ENCODE results near the gene DGCR8. TPM values are rescaled to one million over a fixed set of nuclear protein-coding genes. Genes with fewer than 3 reads are reported as not detected.

Gene DGCR8
- total RNA-seq, 2 donors from 2014 or later, result 23.7 to 47.3 TPM

DNA sequence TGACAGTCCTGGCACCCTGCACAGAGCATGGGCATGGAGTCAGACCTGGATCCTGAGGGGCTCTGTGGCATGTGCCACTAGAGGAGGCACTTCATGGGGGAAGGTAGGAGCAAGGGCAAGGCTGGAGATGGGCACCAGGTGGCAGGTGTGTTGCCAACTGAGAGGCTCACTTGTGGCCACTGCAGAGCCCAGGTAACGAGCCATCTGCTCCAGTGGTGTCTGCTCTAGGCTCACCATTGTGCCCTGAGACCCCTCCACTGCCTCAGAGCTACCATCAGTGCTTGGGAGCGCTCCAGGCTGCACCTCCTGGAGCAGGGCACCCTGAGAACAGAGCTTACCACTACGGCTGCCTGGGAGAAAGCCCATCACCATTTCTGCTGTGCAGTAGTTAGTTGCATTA is 50.3 kb downstream of the DGCR8 start:
- ATAC-seq (ENCODE audit: insufficient number of reproducible peaks, low FRiP score, low read depth) (no peak), DNase-seq (ENCODE audit: low spot score) (no peak)
- Histone ChIP-seq H3K27ac (peak overlapping the region; percentile 93 to 95), H3K4me3 (peak overlapping the region; percentile 90), H3K4me1 (ENCODE audit: control insufficient read depth in 1 of 2, low read depth in 2 of 2) (peaks cover 15 to 38% of the 10 kb centered on the region in 2 donors), H3K27me3 (replicated peaks; ENCODE audit: insufficient read depth) (no peaks in the 10 kb centered on the region), H3K36me3 (peaks cover 15% of the 10 kb centered on the region), H3K9me3 (no peaks in the 10 kb centered on the region)
- TF ChIP-seq, protein P1, sequence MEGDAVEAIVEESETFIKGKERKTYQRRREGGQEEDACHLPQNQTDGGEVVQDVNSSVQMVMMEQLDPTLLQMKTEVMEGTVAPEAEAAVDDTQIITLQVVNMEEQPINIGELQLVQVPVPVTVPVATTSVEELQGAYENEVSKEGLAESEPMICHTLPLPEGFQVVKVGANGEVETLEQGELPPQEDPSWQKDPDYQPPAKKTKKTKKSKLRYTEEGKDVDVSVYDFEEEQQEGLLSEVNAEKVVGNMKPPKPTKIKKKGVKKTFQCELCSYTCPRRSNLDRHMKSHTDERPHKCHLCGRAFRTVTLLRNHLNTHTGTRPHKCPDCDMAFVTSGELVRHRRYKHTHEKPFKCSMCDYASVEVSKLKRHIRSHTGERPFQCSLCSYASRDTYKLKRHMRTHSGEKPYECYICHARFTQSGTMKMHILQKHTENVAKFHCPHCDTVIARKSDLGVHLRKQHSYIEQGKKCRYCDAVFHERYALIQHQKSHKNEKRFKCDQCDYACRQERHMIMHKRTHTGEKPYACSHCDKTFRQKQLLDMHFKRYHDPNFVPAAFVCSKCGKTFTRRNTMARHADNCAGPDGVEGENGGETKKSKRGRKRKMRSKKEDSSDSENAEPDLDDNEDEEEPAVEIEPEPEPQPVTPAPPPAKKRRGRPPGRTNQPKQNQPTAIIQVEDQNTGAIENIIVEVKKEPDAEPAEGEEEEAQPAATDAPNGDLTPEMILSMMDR (IDR thresholded peaks at IDR 0.05), result no peak

DNA sequence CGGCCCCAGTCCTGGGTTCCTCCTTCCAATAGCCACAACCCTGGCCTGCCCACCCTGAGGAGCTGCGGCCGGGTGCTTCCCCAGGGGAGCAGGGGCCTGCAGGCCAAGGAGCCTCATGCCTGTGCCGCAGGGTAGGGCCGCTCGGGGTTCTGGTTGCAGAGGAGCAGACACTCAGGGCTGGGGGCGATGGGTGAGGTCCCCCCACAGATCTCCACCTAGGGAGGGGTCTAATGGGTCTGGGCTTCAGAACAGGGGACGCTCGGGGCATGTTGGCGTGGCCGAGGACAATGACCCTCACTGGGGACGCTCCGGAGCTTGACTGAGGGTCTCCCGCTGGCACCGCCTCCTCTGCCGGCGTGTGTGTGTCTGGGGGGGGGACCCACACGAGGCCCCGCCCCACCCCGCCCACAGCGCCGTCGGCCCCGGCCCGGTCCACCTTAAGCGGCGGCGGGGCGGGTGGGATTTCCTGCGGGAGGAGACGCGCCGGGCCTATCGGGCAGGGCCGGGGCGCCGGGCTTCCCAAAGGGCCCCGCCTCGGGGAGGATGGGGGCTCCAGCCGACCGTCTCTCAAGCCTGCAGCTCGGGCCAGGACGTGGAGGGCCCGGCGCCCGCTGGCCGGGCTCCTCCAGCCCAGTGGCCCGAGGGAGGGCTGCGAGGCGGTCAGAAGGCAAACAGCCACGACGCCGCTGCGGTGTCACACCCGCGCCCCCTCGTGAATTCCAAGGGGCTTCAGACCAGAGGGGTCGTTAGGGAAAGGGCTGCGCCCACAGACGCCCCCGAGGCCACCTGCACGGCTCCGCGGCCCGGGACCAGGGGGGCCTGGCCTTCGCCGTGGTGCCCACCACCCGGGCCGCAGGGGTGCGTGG is 50.9 kb downstream of the DGCR8 start:
- DNase-seq (ENCODE audit: low spot score) (peak; percentile 68), ATAC-seq (ENCODE audit: insufficient number of reproducible peaks, low FRiP score, low read depth) (peak; percentile 80)
- H3K36me3 ChIP-seq, result peaks cover 9% of the 10 kb centered on the region
- peak overlapping the region; percentile 90 for H3K4me3 ChIP-seq
- peak overlapping the region; percentile 93 to 95 for H3K27ac ChIP-seq
- H3K9me3 ChIP-seq, result no peaks in the 10 kb centered on the region
- no peaks in the 10 kb centered on the region for H3K27me3 ChIP-seq (replicated peaks; ENCODE audit: insufficient read depth)
- peaks cover 22 to 45% of the 10 kb centered on the region in 2 donors for H3K4me1 ChIP-seq (ENCODE audit: control insufficient read depth in 1 of 2, low read depth in 2 of 2)
- TF ChIP-seq, protein P1 (IDR thresholded peaks at IDR 0.05), result no peak

DNA sequence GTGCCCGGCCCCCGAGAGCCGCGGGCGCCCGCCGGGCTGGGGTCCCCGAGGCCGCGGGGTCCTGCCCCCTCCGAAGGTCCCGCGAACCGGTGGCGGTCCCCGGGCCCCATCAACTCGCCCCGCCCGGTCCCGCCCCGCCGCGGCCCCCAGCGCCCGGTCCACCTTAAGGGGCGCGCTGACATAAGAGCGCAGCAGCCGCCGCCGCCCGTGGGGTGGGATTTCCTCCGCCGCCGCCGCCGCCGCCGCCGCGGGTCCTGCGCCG is 51.5 kb downstream of the DGCR8 start, which contains the start of gene ZDHHC8:
TSS of gene ZDHHC8 (plus strand) at position 208 of the 262 bp plus-strand sequence. CDS start 144 bp downstream, outside the sequence.
- H3K27ac ChIP-seq, result peak within 1 kb of the TSS; percentile 93 to 95
- TF ChIP-seq, protein P1 (IDR thresholded peaks at IDR 0.05), result no peak
- H3K9me3 ChIP-seq, result no peaks in the 10 kb centered on the region
- peak; percentile 59 for ATAC-seq (ENCODE audit: insufficient number of reproducible peaks, low FRiP score, low read depth)
- no peak for DNase-seq (ENCODE audit: low spot score)
- no peaks in the 10 kb centered on the region for H3K27me3 ChIP-seq (replicated peaks; ENCODE audit: insufficient read depth)
- H3K4me3 ChIP-seq, result peak within 1 kb of the TSS; percentile 90
- H3K36me3 ChIP-seq, result peaks cover 3% of the 10 kb centered on the region
- peaks cover 27 to 50% of the 10 kb centered on the region in 2 donors for H3K4me1 ChIP-seq (ENCODE audit: control insufficient read depth in 1 of 2, low read depth in 2 of 2)

DNA sequence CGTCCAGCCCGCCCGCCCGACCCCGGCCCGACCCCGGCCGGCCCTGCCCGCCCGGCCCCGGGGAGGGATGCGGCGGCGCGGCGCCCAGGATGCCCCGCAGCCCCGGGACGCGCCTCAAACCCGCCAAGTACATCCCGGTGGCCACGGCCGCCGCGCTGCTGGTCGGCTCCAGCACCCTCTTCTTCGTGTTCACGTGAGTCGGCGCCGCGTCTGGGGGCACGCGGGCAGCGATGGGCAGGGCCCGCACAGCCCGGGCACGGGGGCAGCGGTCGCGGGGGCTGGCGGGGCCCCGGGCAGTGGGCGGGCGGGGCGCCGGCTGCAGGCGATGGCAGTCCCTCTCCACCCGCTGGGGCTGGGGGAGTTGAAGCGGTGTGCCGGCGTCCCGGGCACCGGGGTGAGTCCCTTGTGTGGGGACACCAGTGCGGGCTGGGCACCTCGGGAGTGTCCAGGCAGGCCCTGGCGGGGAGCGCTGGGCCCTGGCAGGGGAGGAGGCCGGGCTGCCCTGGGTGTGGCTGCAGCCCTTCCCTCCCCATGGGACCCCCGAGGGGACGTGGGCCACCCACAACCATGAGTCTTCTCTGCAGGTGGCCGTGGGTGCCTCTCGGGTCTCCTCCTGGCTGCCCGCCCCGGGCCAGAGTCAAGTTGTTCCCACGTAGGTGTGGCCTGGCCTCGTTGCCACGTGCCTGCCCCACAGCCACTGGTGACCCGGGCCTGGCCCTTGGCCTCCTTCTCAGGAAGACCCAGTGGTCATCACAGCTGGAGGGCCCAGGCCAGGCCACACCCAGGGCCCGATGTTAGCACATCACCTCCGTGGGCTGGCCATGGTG is 52.0 kb downstream of the DGCR8 start:
- TF ChIP-seq, protein P1 (IDR thresholded peaks at IDR 0.05), result no peak
- Histone ChIP-seq H3K27ac (peak overlapping the region; percentile 19 to 73), H3K4me1 (ENCODE audit: control insufficient read depth in 1 of 2, low read depth in 2 of 2) (peaks cover 30 to 56% of the 10 kb centered on the region in 2 donors), H3K27me3 (replicated peaks; ENCODE audit: insufficient read depth) (no peaks in the 10 kb centered on the region), H3K36me3 (no peaks in the 10 kb centered on the region), H3K4me3 (peak overlapping the region; percentile 87), H3K9me3 (no peaks in the 10 kb centered on the region)
- DNase-seq (ENCODE audit: low spot score) (no peak), ATAC-seq (ENCODE audit: insufficient number of reproducible peaks, low FRiP score, low read depth) (no peak)

DNA sequence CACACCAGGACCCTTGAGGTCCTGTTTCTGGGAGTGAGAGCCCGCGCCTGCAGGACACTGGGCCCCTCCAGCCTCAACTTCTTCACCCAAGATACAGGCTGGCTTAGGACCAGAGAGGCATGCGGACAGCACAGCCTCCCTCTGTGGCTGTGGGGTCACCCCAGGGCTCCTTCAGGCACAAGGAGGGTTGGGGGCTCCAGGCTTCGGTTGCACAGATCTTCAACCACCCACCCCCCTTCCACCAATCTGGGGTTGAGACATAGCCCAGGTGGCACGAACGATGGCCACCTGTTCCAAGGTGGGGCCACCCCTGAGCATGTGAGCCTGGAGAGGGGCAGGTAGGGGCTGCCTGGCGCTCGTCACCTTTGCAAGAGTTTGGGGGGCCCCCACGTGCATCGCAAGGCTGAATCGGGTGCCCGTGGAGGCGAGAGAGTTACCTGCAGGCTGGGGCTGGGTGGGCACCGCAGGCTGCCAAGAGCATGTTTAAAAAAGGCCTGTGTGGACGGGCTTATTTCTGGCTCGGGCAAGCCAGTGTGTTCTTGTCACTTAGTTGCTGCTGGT is 52.7 kb downstream of the DGCR8 start:
- TF ChIP-seq, protein P1 (IDR thresholded peaks at IDR 0.05), result no peak
- Histone ChIP-seq H3K4me1 (ENCODE audit: control insufficient read depth in 1 of 2, low read depth in 2 of 2) (peaks cover 36 to 63% of the 10 kb centered on the region in 2 donors), H3K4me3 (peak overlapping the region; percentile 87), H3K27me3 (replicated peaks; ENCODE audit: insufficient read depth) (no peaks in the 10 kb centered on the region), H3K9me3 (no peaks in the 10 kb centered on the region), H3K27ac (no peak overlapping the region), H3K36me3 (no peaks in the 10 kb centered on the region)
- no peak for DNase-seq (ENCODE audit: low spot score)
- no peak for ATAC-seq (ENCODE audit: insufficient number of reproducible peaks, low FRiP score, low read depth)

Data from thoracic aorta (tissue), 2 donors.